RWPE1 (cell line): Measurements from ENCODE around the gene PCDHA1.

ENCODE experiments used
- CTCF ChIA-PET: fragments of 350-600 bp; sonication (Branson Sonifier 250); formaldehyde crosslinking; extraction: SDS; loops from one replicate; lab custom pipeline; 2021; lab: Yijun Ruan, JAX
- POLR2A ChIA-PET: fragments of 400-600 bp; formaldehyde crosslinking; extraction: SDS; loops from one replicate; lab custom pipeline; 2020; ENCODE audit warnings: antibody characterized with exemption; ENCODE audit not compliant: low non-redundant PET; lab: Yijun Ruan, JAX
- DNase-seq: peaks from one replicate; pipeline ENCODE4 v3.0.0; 2012; ENCODE audit warnings: low spot score
- H3K27ac ChIP-seq: fragments of 450-650 bp; 2 replicates; pipeline ENCODE4 v1.5.1; 2017
- TF ChIP-seq, protein P1 (sequence below): fragments of 450-650 bp; conservative IDR thresholded peaks from 2 replicates; pipeline ENCODE4 v1.5.1; 2017; ENCODE audit warnings: low read depth, mild to moderate bottlenecking

PCDHA1 gene

DNA sequence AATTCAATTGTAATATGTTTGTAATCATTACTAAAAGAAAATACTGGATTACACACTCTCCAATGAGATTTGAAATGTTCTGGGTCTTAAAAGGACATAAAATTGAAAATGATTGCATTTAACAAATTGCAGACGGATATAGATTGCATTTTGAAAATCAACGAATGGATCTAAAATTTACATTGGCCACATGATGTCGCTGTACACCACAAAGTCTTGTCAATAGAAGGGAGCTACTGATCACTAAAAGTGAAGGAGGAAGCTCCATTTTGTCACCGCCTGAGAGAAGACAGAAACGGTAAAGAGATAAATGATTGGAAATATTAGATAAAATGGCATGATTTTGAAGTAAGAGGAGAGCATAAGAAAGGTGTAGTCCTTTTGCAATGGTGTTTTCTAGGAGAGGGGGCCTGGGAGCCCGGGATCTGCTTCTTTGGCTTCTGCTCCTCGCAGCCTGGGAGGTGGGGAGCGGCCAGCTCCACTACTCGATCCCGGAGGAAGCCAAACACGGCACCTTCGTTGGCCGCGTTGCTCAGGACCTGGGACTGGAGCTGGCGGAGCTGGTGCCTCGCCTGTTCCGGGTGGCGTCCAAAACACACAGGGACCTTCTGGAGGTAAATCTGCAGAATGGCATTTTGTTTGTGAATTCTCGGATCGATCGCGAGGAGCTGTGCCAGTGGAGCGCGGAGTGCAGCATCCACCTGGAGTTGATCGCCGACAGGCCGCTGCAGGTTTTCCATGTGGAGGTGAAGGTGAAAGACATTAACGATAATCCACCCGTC, at the start of gene PCDHA1:
Gene PCDHA1, plus strand, starts transcription at position 236 of the 782 bp plus-strand sequence.
- H3K27ac ChIP-seq, result no peak within 1 kb of the TSS
- DNase-seq, result no peak
- CTCF ChIA-PET, result interaction anchor here (0.7 to 1.1 kb wide), 3 partner anchors 17 to 55 kb away, joined by 3 to 4 read pairs (median 4); no protein-coding TSS in a partner anchor
- TF ChIP-seq, protein P1, sequence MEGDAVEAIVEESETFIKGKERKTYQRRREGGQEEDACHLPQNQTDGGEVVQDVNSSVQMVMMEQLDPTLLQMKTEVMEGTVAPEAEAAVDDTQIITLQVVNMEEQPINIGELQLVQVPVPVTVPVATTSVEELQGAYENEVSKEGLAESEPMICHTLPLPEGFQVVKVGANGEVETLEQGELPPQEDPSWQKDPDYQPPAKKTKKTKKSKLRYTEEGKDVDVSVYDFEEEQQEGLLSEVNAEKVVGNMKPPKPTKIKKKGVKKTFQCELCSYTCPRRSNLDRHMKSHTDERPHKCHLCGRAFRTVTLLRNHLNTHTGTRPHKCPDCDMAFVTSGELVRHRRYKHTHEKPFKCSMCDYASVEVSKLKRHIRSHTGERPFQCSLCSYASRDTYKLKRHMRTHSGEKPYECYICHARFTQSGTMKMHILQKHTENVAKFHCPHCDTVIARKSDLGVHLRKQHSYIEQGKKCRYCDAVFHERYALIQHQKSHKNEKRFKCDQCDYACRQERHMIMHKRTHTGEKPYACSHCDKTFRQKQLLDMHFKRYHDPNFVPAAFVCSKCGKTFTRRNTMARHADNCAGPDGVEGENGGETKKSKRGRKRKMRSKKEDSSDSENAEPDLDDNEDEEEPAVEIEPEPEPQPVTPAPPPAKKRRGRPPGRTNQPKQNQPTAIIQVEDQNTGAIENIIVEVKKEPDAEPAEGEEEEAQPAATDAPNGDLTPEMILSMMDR, result no peak
- POLR2A ChIA-PET, result no interaction called here

DNA sequence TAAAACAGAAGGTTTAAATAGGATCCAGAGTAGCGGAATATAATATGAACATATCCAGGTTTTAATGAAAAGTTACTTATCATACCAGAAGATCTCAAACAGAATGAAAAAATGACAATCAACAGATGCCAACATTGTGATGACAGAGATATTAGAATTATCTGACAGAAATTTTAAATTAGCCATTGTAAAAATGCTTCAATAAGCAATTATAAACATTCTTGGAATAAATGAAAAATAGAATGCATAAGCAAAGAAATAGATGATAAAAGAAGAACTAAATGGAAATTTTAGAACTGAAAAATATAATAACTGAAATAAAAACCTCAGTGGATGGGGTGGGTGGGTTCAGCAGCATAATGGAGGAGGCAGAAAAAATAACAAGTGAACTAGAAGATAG, 48.5 kb upstream of the PCDHA1 start:
- no peak overlapping the region for H3K27ac ChIP-seq
- TF ChIP-seq, protein P1, result no peak
- CTCF ChIA-PET, result no interaction called here
- POLR2A ChIA-PET, result no interaction called here
- DNase-seq, result no peak

DNA sequence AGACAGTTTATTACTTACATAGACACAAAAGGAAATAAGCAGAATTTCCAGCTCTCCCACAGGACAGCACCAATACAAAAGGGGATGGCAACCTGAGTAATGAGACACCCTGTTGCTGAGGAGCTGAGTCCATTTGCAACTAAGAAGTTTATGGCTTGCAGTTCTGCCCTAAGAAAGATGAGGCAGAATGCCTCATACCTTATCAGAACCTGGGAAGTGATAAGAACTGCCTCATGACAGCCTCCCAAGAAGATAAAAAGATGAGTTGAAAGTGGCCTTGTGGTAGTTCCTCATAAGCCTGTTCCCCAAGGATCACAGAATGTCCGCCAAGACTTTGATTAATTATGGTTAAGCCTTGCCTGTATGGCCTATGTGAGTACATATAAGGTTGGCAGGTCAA, 44.0 kb upstream of the PCDHA1 start:
- no peak overlapping the region for H3K27ac ChIP-seq
- ChIA-PET POLR2A (no interaction called here), CTCF (interaction anchor here (0.5 kb wide), 1 partner anchor 773 kb away, joined by 3 read pairs; no protein-coding TSS in a partner anchor)
- TF ChIP-seq, protein P1, result no peak
- DNase-seq, result no peak

DNA sequence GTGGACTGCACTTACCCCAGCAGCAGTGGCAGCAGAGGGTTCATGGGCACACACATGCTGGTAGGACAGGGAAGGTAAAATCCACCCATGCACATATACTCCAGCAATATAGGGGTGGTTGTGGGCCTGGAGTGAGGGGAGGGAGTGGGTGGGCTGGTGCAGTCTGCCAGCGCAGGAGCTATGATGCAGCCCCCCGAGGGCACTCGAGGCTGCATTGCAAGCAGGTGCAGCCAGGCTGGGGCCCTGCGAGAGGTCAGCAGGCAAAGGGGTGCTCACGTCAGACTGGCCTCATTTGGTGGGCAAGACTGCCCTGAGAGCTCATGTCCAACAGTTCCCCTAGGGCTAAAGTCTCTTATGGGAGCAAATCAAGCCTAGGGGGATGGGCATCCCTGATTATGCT, 32.4 kb upstream of the PCDHA1 start:
- DNase-seq, result no peak
- CTCF ChIA-PET, result interaction anchor here (0.6 kb wide), 1 partner anchor 27 kb away, joined by 3 read pairs; no protein-coding TSS in a partner anchor
- H3K27ac ChIP-seq, result no peak overlapping the region
- TF ChIP-seq, protein P1, result no peak
- POLR2A ChIA-PET, result no interaction called here

DNA sequence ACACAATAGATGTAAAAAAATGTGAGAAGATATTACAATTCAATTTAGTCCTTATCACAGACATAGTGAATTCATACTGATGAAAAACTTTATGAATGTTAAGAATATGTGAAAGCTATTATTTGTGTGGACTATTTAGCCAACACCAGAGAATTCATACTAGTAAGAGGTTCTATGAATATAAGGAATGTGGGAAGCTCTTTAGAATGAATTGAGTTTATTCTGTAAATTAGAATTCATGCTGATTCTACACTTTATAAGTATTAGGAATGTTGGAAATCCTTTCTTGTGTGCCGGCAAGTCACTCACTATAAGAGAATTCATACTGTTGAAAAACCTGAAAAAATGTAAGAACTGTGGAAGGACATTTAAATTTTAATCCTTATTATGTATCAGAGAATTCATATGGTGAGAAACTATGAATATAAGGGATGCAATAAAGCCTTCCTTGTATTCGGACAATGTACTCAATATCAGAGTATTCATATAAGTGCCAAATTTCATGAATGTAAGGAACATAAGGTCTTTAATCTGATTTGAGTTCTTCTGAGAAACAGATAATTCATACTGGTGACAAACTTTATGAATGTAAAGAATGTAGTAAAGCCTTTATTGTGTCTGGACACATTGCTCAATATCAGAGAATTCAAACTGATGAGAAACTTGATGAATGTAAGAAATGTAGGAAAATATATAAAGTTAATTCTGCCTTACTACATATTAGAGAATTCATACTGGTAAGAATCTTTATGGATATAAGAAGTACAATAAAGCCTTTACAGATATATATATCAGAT, 21.6 kb upstream of the PCDHA1 start:
- TF ChIP-seq, protein P1, result no peak
- no peak overlapping the region for H3K27ac ChIP-seq
- DNase-seq, result no peak
- ChIA-PET CTCF (no interaction called here), POLR2A (no interaction called here)

DNA sequence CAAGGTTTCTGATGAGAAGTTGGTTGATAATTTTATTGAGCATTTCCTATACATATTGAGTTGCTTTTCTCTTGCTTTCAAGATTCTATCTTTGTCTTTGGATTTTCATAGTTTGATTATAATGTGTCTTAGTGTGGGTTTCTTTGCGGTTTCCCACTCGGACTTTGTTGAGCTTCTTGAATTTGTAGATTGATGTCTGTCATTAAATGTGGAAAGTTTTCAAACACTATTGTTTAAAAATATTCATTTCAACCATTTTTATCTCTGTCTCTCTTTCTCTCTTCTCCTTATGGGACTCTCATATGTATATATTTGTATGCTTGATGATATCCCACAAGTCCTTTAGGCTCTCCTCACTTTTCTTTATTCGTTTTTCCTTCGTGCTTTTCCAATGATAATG, 18.5 kb upstream of the PCDHA1 start:
- no peak overlapping the region for H3K27ac ChIP-seq
- no peak for DNase-seq
- CTCF ChIA-PET, result no interaction called here
- POLR2A ChIA-PET, result no interaction called here
- TF ChIP-seq, protein P1, result no peak
